Activated CD8-positive, alpha-beta memory T cell treated with anti-CD3 and anti-CD28 coated beads for 1 hour (primary cell): ENCODE results near the gene LHFPL3.
"Not testable (repeated sequence)": the region's sequence is repeated elsewhere in the genome, so short reads cannot be mapped to it uniquely, and the experiment has no call there.

Source experiments
- DNase-seq, 2 donors: peaks; one replicate each; pipeline ENCODE4 v3.0.0-alpha.2; 2020; ENCODE audit warnings: low read depth in 1 of 2; ENCODE audit errors: extremely low read depth in 1 of 2

LHFPL3 gene

GRCh38 chr7:104661575-104661974 is 333.2 kb downstream of the LHFPL3 start:
- DNase-seq: no peak

- no peak for DNase-seq
These were observed 336.2 kb downstream of the LHFPL3 start for GRCh38 chr7:104664648-104665047.

DNA sequence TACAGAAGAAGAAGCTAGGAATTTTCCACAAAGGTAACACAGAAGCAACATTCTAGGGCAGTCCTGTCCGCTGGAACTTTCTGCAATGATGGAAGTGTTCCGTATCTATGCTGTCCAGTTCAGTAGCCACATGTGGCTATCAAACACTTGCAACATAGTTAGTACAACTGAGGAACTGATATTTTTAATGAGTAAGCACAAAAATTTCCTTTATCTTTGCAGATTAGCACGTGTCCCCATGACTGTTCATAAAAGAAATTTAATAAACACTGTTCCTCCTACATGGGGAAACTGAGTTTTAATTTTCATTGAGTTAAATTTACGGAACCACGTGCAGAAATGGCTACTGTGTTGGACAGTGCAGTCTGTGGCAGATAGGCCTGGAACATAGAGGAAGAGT is 349.2 kb downstream of the LHFPL3 start:
- no peak for DNase-seq

DNA sequence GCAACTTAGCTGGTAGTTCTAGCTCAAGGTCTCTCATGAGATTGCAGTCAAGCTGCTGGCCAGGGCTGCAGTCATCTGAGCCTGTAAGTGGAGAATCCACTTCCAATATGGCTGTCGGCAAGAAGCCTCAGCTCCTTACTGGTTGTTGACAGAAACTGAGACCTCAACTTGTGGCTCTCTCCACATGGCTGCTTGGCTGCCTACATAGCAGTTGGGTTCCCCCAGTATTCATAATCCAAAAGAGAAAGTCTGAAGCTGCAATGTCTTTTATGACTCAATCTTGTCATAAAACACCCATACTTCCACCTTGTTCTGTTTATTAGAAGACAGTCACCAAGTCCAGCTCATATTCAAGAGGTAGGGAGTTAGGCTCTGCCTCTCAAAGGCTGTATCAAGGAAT is 350.7 kb downstream of the LHFPL3 start:
- DNase-seq: no peak

DNA sequence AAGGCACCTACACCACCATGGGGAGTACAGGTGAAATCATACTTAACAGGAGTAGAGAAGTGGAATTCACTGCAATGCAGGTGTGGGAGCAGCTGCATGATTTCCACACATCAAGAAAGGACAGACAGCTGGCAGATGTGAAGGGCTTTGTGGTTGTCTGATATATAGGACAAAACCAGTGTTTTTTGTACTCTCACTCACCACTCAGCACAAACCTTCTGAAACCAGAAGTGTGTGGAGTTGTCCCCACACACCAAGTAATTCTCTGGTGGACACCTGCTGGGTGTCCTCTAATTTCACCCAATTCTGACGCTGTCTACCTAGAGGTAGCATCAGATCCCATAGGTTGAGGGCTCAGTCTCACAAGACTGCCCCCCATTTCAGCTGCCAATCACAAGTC is 357.9 kb downstream of the LHFPL3 start:
- DNase-seq: no peak

GRCh38 chr7:104694710-104695109 is 366.3 kb downstream of the LHFPL3 start:
- DNase-seq: no peak

DNA sequence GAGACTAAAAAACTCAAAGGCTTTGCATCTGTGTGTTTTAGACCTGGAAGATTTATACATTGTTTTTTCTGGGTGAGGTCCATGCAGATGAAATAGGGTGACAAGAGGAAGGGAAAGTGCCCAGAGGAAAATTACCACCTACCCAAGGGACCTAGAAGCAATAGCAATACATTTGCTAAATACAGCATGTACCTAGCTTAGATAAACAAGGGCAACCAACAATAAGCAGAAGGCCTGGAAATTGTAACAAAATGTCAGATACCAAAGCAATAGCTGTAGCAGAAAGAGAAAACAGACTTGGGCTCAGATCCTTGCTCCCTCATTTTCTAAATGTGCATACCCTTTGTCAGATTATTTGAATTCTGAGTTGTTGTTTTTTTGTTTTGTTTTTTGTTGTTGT is 367.2 kb downstream of the LHFPL3 start:
- no peak for DNase-seq

DNA sequence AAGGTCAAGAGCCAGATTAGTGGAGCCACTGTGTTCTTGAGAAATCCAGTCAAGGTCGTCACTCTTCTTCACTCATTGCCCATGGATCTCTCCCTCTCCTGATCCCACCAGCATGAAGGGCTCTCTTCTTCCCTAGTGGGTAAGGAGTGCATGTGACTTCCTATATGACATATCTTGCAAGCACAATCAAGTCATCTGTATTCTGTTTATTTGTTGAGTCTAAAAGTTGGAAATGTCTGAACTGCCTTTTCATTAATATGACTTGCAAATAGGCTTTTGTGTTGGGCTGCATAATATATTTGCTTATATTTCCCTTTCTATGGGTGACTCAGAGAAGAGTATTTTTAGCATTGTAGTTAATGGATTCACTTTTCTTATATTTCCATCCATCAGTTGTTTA is 371.9 kb downstream of the LHFPL3 start:
- DNase-seq: no peak

GRCh38 chr7:104721027-104721426 is 392.6 kb downstream of the LHFPL3 start:
- DNase-seq: not testable (repeated sequence)

GRCh38 chr7:104723001-104723400 is 394.6 kb downstream of the LHFPL3 start:
- no peak for DNase-seq

DNA sequence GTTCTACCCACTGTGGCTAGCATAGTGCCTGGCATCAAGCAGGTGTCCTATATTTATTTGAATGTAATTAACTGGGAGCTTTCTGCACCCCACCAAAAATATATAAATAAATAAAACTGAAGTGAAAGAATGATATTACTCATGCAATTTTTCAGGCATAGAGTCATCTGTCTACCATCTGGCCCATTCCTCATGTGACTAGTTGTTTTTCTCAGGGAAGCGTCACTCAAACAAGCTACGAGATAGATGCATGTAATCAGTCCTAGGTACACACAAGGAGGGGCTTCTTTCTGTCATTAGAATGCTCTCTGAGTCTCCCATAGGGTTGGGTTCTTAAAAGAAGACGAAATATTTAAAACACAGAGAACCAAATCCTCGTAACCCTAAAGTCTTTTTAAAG is 430.1 kb downstream of the LHFPL3 start:
- no peak for DNase-seq

GRCh38 chr7:104761892-104762291 is 433.5 kb downstream of the LHFPL3 start:
- DNase-seq: no peak

- no peak for DNase-seq
These were observed 438.7 kb downstream of the LHFPL3 start for GRCh38 chr7:104767113-104767512.

DNA sequence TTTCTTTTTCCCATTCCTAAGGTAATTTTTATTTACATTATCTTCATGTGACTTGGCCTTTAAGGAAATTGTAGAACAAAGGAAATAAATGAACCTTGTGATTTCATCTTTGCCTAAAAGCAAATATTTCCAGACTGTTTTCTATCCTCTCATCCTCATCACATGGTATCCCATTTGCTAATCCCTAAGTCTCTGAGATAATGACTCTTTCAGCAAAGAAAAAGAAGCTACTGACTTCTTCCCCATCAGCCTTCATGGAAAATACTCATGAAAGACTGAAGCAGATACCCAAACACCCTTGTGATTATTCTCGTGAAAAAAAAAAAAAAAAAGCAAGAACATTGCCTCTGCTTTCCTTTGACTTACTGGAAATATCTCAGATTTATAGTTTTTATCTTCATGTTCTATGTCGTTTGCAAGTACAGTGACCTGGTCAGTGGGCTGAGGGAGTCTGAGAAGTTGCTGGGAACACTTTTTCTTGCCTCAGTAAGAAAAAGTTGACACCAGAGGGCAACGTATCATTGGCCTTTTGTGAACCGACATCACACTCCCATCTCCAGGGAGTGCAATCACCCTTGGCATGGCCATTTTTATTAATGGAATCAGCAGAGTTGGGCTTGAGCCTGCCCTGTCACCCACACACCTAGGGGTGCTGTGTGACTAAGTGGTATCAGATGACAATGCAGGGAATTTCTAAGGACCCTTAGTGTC is 439.6 kb downstream of the LHFPL3 start:
- DNase-seq: no peak

DNA sequence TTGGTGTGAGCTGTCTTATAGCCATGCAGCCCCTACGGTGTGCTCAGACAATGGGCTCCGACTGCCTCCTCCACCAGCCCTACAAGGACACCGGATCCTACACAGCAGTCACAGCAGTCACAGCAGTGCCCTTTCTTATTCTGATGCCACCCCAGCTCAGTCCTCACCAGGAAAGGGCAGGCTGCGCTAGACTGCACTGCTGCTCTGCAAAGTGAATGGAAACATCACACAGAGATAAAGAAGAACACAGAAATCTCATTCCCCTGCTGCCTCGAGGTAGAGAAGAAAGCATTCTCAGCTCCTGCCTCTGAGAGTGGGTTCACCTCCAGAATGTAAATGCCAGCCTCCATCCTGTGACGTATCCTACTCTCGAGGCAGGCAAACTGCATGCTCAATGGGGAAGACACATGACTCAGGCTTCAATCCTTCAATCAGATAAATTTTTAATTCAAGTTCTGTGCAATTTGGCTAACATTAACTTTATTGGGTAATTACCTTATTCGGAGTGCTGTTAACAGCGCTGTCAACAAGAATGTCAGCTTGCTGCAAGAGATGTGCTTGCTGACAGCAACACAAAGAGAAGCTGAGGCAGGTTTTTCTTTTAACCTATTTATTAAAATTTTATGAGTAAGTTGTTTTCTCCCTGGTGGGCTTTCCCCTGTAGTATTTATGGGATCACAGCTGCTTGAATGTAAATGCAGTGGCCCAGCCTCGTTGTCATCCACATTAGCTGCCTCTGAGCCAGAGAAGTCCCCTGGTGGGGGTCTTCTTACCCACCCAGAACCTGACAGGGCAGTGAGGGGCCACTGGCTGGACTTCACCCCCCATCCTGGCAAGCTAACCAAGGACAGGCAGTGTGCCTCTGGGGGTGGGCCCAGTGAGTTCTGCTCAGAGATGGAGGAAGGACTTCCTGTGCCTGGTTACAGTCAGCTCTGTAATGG is 444.3 kb downstream of the LHFPL3 start:
- DNase-seq: no peak

DNA sequence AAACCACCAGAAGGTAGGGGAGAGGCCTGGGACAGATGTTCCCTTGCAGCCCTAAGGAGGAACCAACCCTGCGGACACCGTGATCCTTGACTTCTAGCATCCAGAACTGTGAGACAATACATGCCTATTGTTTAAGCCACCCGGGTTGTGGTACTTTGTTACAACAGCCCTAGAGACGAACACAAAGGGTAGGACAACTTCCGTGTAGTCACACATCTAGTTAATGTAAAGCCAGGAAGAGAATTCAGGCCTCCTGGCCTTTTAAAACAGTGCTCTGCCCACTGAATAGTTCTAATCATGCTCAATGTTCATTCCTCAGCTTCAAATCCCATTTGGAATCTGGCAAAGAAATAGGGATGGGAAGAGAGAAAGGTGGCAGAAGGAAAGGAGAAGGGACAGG is 445.4 kb downstream of the LHFPL3 start:
- no peak for DNase-seq

DNA sequence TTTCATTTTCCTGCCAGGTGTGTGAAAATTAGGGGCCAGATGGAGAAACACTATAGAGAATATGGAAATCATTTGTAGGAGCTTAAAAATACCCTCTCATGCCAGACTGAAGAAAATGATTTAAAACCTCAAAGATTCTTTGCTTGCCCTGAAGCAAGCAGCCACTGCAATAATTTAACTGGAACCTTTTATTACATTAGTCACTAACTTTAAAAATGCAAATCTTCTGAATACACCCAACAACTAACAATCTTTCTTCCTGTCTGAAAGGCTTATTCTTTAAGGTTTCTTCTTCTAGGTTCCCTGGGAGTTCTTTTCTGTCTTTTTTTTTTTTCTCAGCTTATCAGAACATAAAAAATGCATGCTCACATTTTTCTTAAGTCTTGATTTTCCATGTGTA is 447.1 kb downstream of the LHFPL3 start:
- DNase-seq: no peak

GRCh38 chr7:104777301-104777800 is 448.9 kb downstream of the LHFPL3 start:
- DNase-seq: no peak

DNA sequence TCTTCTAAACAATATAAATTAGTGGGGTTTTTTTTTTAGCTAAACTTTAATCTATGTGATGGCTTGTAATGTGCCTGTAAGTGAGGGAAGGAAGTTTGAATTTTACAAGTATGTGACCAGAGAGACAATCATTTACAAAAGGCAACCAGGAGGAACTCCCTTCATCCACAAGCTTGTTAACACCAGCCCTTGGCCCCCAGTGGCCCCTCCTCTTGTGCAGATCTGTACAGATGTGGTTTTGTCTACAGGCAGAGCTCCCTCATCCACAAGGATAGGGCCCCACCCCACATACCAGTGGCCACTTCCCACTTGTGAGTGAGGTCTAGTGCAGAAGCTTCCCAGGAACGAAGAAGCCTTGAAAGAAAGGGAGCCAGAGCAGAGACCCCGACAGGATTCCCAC is 451.5 kb downstream of the LHFPL3 start:
- DNase-seq: no peak

DNA sequence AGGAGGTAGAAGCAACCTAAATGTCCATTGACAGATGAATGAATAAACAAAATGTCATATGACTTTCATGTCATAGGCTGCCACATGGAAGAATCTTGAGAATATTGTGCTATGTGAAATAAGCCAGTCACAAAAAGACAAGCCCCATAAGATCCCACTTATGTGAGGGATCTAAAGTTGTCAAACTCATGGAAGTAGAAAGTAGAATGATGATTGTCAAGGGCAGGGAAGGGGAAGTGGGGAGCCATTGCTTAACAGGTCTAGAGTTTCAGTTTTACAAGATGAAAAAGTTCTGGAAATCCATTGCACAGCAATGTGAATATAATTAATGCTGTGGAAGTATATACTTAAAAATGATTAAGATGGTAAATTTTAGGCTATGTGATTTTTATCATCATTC is 456.3 kb downstream of the LHFPL3 start:
- DNase-seq: no peak

- DNase-seq: no peak
These were observed 461.4 kb downstream of the LHFPL3 start for GRCh38 chr7:104789780-104790179.

GRCh38 chr7:104790440-104790839 is 462.0 kb downstream of the LHFPL3 start:
- DNase-seq: no peak
